Measurements from ENCODE around the gene C19orf47.

The C19orf47 gene

DNA sequence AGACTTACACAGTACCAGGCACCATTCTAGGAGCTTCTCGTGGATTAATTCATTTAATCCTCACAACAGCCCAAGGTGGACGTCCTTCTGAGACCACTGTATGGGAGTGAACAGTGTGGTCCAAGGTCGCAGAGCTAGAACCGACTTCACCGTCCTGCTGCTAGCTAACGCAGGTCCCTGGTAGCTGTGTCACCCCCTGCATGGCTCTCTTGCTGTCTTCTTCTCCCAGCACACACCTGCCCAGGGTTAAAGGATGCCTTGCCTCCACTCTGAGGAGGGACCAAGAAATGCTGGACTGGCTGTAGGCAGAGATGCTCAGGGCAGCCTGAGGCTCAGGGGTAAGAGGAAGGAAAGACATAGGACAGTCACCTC is 66.0 kb downstream of the C19orf47 start:
- no peak for DNase-seq (ENCODE audit: low read depth in 2 of 2)

DNA sequence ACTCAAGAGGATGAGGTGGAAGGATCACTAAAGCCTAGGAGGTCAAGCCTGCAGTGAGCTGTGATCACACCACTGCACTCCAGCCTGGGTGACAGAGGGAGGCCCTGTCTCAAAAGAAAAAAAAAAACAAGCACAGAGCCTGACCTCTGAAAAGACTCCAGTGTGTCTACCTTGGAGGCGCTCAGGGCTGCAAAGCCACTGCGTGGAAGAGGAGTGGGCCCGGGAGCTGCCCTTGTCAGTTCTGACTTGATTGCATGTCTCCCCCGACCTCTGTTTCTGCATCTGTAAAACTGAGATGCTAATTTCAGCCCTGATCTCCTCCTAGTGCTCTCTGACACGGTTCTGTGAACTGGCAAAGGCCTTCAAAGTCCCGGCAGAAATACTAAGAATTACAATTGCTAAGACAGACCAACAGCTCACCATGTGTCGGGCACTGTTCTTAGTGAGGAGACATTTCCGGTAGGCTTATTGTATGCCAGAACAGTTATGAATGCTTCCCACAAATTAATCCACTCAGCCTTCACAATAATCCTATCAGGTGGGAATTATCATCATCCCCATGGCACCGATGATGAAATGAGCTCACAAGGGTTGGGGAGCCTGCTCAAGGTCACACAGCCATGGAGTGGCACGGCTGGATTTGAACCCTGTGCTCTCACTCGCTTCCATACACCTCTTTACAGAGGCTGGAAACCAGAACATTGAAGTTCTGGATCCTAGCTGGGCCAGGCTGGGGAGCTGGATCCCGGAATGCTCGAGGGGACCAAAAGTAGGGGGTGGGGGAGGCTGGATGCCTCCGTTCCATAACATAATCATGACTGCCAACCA is 66.6 kb downstream of the C19orf47 start:
- no peak for DNase-seq (ENCODE audit: low read depth in 2 of 2)

- DNase-seq (ENCODE audit: low read depth in 2 of 2) = no peak
These were observed 67.5 kb downstream of the C19orf47 start for GRCh38 chr19:40280608-40281221.

- peak in 1 of 2 donors; percentile 10 for DNase-seq (ENCODE audit: low read depth in 2 of 2)
These were observed 68.2 kb downstream of the C19orf47 start for GRCh38 chr19:40279761-40280607.

GRCh38 chr19:40279120-40279551 is 69.1 kb downstream of the C19orf47 start:
- no peak for DNase-seq (ENCODE audit: low read depth in 2 of 2)

DNA sequence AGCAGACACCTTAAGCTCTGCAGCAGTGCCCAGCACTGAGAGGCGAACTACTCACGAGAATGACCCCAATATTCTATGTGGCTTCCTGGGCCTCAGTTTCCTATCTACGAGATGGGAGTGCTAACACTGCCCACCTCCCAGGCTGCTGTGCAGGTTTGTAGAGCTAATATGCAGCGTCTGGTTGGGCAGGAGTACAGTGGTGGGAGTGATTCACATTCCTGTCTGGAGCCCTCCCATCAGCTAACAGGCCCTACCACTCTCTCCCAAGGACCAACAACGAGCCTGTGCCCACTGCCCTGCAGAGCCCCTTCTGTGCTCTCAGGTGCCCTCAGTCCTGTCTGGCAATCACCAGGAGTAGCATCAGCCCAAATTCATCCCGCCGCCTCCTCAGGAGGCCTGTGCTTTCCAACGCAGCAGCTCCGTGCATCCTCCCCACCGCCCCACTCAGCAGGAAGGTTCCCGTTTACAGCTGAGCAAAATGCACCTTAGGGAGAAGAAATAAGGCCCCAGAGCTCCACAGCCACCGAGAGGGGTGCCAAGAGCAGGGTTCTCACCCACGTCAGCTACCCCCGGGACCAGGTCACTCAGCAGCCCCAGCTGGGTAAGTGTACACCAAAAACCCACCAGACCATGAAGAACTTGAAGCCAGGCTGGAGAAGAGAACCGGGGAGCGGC is 69.7 kb downstream of the C19orf47 start:
- no peak for DNase-seq (ENCODE audit: low read depth in 2 of 2)

DNA sequence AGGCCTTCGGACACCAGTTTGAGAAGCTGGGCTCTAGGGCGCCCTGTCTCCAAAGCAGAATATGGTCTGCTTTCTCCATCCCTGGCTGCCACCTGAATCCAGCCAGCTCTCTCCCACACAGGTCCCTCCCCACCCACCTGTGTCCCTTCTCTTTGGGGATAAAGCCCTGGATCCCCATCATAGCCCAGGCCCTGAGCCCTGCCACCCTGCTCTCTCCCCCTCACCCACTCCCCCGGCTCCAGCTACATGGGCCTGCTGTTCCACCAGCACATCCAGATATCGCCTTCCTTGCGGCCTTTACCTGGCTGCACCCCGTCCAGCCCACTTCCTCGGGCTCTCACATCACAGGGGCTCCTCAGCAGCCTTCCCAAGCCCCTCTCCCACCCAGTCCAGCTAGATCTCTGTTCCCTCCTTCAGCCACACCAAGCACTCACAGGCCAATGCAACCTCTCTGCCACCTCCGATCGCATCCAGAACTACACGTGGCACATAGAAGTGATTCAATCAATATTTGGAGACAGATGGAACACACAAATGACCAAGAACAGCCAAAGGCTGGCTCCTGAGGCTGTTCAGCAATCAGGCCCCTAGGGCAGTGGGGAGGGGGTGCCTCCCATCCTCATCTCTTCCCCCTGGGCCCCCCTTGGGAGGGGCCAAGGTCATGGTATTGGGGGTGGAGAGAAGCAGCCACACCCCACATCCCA is 70.7 kb downstream of the C19orf47 start:
- no peak for DNase-seq (ENCODE audit: low read depth in 2 of 2)

GRCh38 chr19:40274585-40275544 is 73.3 kb downstream of the C19orf47 start:
- DNase-seq (ENCODE audit: low read depth in 2 of 2) = no peak

DNA sequence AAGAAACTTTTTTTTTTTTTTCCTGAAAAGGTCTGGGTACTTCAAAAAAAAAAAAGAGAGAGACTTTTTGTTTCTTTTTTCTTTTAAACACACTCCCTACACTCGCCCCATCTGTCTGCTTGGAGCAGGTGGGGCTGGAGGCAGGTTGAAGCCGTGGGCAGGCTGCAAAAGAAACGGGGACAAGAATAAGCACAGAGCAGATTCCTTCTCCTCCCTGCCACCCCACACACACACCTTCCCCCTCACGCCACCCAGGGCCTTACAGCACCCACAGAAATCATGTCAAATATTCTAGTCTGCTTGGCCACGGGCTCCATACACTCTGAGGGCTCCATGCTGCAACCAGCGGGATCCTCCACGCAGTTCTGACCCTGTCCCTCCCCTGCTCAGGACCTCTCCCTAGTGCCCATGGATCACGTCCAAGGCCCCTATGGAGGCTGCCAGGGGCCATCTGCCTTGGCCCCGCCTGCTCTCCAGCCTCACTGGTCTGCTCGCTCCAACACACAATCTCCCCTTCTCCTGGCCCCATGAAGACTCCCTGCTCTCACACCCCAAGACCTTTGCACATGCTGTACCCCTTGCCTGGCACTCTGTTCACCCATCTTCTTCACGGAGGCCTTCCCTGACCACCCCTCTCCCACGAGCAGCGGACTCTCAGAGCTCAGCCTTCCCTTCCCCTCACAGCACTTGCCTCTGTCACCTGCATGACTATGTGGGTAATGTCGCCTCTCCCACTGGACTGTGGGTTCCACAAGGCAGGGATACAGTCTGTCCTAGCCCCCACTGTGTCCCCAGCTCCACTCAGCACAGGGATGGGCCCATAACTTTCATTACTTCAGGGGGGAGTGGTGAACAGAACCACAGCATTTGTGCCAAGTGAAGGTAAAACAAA is 74.5 kb downstream of the C19orf47 start:
- no peak for DNase-seq (ENCODE audit: low read depth in 2 of 2)

- DNase-seq (ENCODE audit: low read depth in 2 of 2) = no peak
These were observed 75.9 kb downstream of the C19orf47 start for GRCh38 chr19:40272261-40272660.

DNA sequence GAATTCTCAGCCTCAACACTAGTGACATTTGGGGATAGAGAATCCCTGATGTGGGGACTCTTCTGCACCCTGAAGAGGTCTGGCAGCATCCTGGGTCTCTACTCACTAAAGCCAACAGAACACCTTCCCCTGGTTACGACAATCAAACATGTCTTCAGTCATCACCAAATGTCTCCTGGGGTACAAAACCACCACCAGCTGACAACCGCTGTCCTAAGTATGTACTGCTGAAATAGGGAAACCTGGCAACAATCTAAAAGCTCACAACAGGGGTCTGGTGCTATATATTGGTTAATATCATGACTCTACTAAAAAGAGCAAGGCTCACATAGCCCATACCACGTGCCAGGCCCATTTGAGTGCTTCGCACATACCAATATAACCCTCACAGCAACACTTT is 76.5 kb downstream of the C19orf47 start:
- no peak for DNase-seq (ENCODE audit: low read depth in 2 of 2)

GRCh38 chr19:40270362-40271089 is 77.7 kb downstream of the C19orf47 start:
- no peak for DNase-seq (ENCODE audit: low read depth in 2 of 2)
